ENCODE data around the gene SCLY.

DNA sequence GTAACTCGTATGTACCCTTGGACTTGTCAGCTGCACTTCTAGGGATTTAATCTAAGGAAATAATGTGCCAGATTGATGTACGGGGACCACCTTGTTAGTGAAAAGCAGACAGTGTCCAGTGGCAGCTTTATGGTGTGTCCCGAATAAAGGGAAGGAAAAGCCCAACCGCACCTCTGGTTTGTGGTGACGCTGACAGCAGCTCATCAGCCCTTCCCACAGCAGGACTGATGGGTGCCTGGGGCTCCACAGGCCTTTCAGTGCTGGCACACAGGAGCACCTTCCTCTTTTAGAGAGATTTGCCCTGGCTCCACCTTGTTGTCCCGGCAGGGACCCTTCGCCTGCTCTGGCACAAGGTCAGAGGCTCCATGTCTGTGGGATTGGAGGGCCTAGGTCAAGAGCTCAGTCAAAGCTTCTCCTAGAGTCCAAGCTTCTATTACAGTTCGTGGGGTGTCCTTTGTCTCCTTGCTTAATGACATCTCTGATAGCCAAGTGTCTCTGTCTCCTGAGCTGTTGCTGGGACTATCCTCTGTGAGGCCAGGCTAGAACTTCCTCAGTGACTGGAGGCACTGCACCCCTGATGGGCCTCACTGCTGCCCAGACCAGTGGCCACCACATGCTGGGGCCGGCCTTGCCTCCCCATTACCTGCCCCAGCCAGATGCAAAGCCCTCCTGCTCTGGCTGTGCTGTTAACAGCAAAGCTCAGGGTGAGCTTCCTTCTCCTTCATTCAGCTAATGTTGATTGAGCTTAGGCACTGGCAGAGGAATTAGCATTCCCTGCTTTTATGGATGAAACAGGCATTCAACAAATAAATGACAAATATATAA is 33.0 kb upstream of the SCLY start:
- no peak for TF ChIP-seq CTCF (IDR thresholded peaks at IDR 0.05)
- no peak for TF ChIP-seq EZH2 (IDR thresholded peaks at IDR 0.05; ENCODE audit: borderline replicate concordance, insufficient read depth, low read depth, low read length, poor library complexity, severe bottlenecking)
